Limb (tissue), 2 donors: ENCODE data around the gene CFAP74.
"Not testable (repeated sequence)": the region's sequence is repeated elsewhere in the genome, so short reads cannot be mapped to it uniquely, and the experiment has no call there.

Experiments used
- DNase-seq, 2 donors: peaks; one replicate each; pipeline ENCODE4 v3.0.0-alpha.2; 2016; ENCODE audit errors: extremely low spot score in 2 of 2

The CFAP74 gene

GRCh38 chr1:1988061-1988945 lies 15.3 kb downstream of the CFAP74 start:
- no peak for DNase-seq

GRCh38 chr1:1987142-1987510 lies 16.5 kb downstream of the CFAP74 start:
- DNase-seq, result no peak

GRCh38 chr1:1986451-1987141 lies 17.0 kb downstream of the CFAP74 start:
- DNase-seq, result no peak

GRCh38 chr1:1985375-1986050 lies 18.1 kb downstream of the CFAP74 start:
- no peak for DNase-seq

- no peak for DNase-seq
Observed at GRCh38 chr1:1984560-1985070, 19.0 kb downstream of the CFAP74 start.

GRCh38 chr1:1982379-1983232 lies 21.0 kb downstream of the CFAP74 start:
- no peak for DNase-seq

GRCh38 chr1:1981631-1982327 lies 21.8 kb downstream of the CFAP74 start:
- DNase-seq, result not testable (repeated sequence)

- no peak for DNase-seq
Observed at GRCh38 chr1:1981142-1981500, 22.5 kb downstream of the CFAP74 start.

GRCh38 chr1:1980467-1981141 lies 23.0 kb downstream of the CFAP74 start:
- DNase-seq, result no peak

- DNase-seq, result no peak
Observed at GRCh38 chr1:1979482-1980165, 24.0 kb downstream of the CFAP74 start.

- not testable (repeated sequence) for DNase-seq
Observed at GRCh38 chr1:1978690-1979481, 24.7 kb downstream of the CFAP74 start.

- no peak for DNase-seq
Observed at GRCh38 chr1:1978108-1978507, 25.5 kb downstream of the CFAP74 start.

- no peak for DNase-seq
Observed at GRCh38 chr1:1976031-1976430, 27.6 kb downstream of the CFAP74 start.

- no peak for DNase-seq
Observed at GRCh38 chr1:1975535-1975934, 28.1 kb downstream of the CFAP74 start.

- DNase-seq, result no peak
Observed at GRCh38 chr1:1974834-1975233, 28.8 kb downstream of the CFAP74 start.

- DNase-seq, result no peak
Observed at GRCh38 chr1:1973716-1974642, 29.6 kb downstream of the CFAP74 start.

GRCh38 chr1:1972976-1973715 lies 30.4 kb downstream of the CFAP74 start:
- DNase-seq, result no peak
